Naive thymus-derived CD4-positive, alpha-beta T cell (primary cell): ENCODE results near the gene PROCR. TPM values are rescaled to one million over a fixed set of nuclear protein-coding genes. Genes with fewer than 3 reads are reported as not detected.
A peak's percentile ranks its signal among the peaks of the same experiment; 100 is the strongest.
"Not testable (repeated sequence)": the region's sequence is repeated elsewhere in the genome, so short reads cannot be mapped to it uniquely, and the experiment has no call there.

Experiments used
- ATAC-seq: fragments of 150-1000 bp; cut with Tn5 transposase; 2 replicates; pipeline ENCODE4 v1.10.0; 2021; ENCODE audit warnings: mild to moderate bottlenecking, moderate library complexity
- CTCF ChIA-PET: fragments of 350-600 bp; sonication (Branson Sonifier 250); formaldehyde crosslinking; loops from one replicate; lab custom pipeline; 2021; ENCODE audit warnings: antibody characterized with exemption; lab: Charles Lee
- POLR2A ChIA-PET: fragments of 350-600 bp; sonication (Branson Sonifier 250); formaldehyde crosslinking; loops from one replicate; lab custom pipeline; 2021; ENCODE audit warnings: antibody characterized with exemption, inconsistent platforms; lab: Charles Lee
- DNase-seq, 9 donors: peaks; one replicate each; pipeline versions ENCODE4 v3.0.0 to v3.0.0-alpha.2; 2020 to 2022; ENCODE audit warnings: mixed read lengths in 1 of 9
- H3K27ac ChIP-seq: one replicate; pipeline ENCODE4 v1.7.0; 2013; ENCODE audit warnings: mild to moderate bottlenecking, low read depth, low read length, moderate library complexity
- H3K27me3 ChIP-seq, 2 donors: one replicate each; pipeline ENCODE4 v1.7.0; 2013; ENCODE audit warnings: low read length in 2 of 2, mild to moderate bottlenecking in 2 of 2, moderate library complexity in 2 of 2; ENCODE audit not compliant: control insufficient read depth in 2 of 2, insufficient read depth in 2 of 2
- H3K36me3 ChIP-seq, 3 experiments: 1 replicate in 2 of 3; 2 replicates in 1 of 3; pipeline ENCODE4 v1.7.0; 2013; ENCODE audit warnings: low read length in 3 of 3, mild to moderate bottlenecking in 3 of 3, moderate library complexity in 1 of 3; ENCODE audit not compliant: insufficient read depth in 3 of 3, control insufficient read depth in 2 of 3
- H3K4me1 ChIP-seq, 2 donors: one replicate each; pipeline ENCODE4 v1.7.0; 2013; ENCODE audit warnings: low read length in 2 of 2, mild to moderate bottlenecking in 2 of 2, moderate library complexity in 1 of 2; ENCODE audit not compliant: control insufficient read depth in 2 of 2, insufficient read depth in 2 of 2
- H3K4me3 ChIP-seq: 2 replicates; pipeline ENCODE4 v1.7.0; 2013; ENCODE audit warnings: mild to moderate bottlenecking, low read length
- H3K9me3 ChIP-seq, 3 experiments: 1 replicate in 2 of 3; 2 replicates in 1 of 3; pipeline ENCODE4 v1.7.0; 2013; ENCODE audit warnings: low read length in 3 of 3; ENCODE audit not compliant: control insufficient read depth in 2 of 3
- H3K27ac Mint-ChIP-seq, 9 donors: one replicate each; pipeline ENCODE4 v1.8.0; 2020 to 2022; ENCODE audit warnings: mixed read lengths in 9 of 9, mild to moderate bottlenecking in 8 of 9, moderate library complexity in 5 of 9, inconsistent platforms in 2 of 9
- H3K27me3 Mint-ChIP-seq, 5 donors: one replicate each; pipeline ENCODE4 v1.8.0; 2021 to 2022; ENCODE audit warnings: mixed read lengths in 5 of 5, mild to moderate bottlenecking in 1 of 5
- H3K36me3 Mint-ChIP-seq, 5 donors: one replicate each; pipeline ENCODE4 v1.8.0; 2020 to 2022; ENCODE audit warnings: mixed read lengths in 5 of 5, mild to moderate bottlenecking in 3 of 5, inconsistent platforms in 1 of 5
- H3K4me1 Mint-ChIP-seq, 7 donors: one replicate each; pipeline ENCODE4 v1.8.0; 2020 to 2022; ENCODE audit warnings: mixed read lengths in 7 of 7, mild to moderate bottlenecking in 3 of 7, inconsistent platforms in 1 of 7
- H3K4me3 Mint-ChIP-seq, 10 donors: one replicate each; pipeline ENCODE4 v1.8.0; 2020 to 2022; ENCODE audit warnings: mild to moderate bottlenecking in 10 of 10, mixed read lengths in 10 of 10, moderate library complexity in 6 of 10, inconsistent platforms in 2 of 10
- H3K9me3 Mint-ChIP-seq, 11 donors: one replicate each; pipeline ENCODE4 v1.8.0; 2020 to 2022; ENCODE audit warnings: mixed read lengths in 11 of 11, mild to moderate bottlenecking in 4 of 11, inconsistent platforms in 1 of 11, moderate library complexity in 1 of 11
- intact Hi-C, 2 donors: fragments of 100-400 bp; cut with micrococcal nuclease; formaldehyde crosslinking; loops; one replicate each; pipeline ENCODE4 v1.15.1; 2023
- polyA plus RNA-seq, 2 donors: library from polyadenylated mRNA; unstranded; fragments of 300-500 nt; fragmentation: Illumina TruSeq; gene quantifications; one replicate each; pipeline ENCODE4 v1.2.3, GENCODE V29; 2021
- total RNA-seq, 6 experiments: library from RNA in 5 of 6; stranded (reverse) in 5 of 6; gene quantifications; 1 replicate in 5 of 6; 2 replicates in 1 of 6; pipeline ENCODE4 v1.2.3 and lab custom pipeline; 2021 to 2026

The PROCR gene
- total and polyA plus RNA-seq, 7 experiments from 2014 or later, result 0.35 to 2.0 (median 0.87) TPM; not detected in 2

DNA sequence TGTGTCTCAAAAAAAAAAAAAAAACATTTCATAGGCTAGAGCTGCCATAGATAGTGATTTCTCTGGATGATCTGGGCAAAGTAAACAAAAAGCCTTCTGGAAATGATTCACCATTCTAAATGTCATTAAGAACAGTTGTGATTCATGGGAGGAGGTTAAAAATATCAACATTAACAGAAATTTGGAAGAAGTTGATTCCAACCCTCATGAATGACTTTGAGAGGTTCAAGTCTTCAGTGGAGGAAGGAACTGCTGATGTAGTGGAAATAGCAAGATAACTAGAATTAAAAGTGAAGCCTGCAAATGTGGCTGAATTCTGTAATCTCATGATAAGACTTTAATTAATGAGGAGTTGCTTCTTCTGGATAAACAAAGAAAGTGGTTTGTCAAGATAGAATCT is 27.9 kb downstream of the PROCR start:
- intact Hi-C loops, result no loop called here
- no peaks in the 10 kb centered on the region for H3K4me1 ChIP-seq
- no peaks in the 10 kb centered on the region for H3K27me3 ChIP-seq
- H3K27ac ChIP-seq, result no peak overlapping the region
- peaks cover 0 to 40% (median 13%) of the 10 kb centered on the region in 11 donors for H3K9me3 Mint-ChIP-seq
- no peaks in the 10 kb centered on the region for H3K36me3 ChIP-seq
- H3K9me3 ChIP-seq, result peaks cover 0 to 6% (median 5%) of the 10 kb centered on the region in 3 experiments
- H3K4me3 Mint-ChIP-seq, result no peak overlapping the region
- peaks cover 7 to 47% (median 32%) of the 10 kb centered on the region in 5 donors for H3K36me3 Mint-ChIP-seq
- no peak overlapping the region for H3K27ac Mint-ChIP-seq
- ChIA-PET POLR2A (no interaction called here), CTCF (no interaction called here)
- H3K4me1 Mint-ChIP-seq, result no peaks in the 10 kb centered on the region
- no peak for DNase-seq
- H3K4me3 ChIP-seq, result no peak overlapping the region
- ATAC-seq, result no peak
- H3K27me3 Mint-ChIP-seq, result no peaks in the 10 kb centered on the region

DNA sequence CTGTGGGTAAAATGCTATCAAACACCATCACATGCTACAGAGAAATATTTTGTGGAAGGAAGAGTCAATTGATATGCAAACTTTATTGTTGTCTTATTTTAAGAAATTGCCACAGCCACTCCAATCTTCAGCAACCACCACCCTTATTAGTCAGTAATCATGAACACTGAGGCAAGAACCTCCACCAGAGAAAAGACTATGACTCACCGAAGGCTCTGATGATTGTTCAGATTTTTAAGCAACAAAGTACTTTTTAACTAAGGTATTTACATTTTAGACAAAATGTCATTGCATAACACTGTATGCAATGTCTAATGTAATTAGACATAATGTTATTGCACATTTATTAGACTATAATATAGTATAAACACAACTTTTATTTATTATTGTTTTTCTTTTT is 28.4 kb downstream of the PROCR start:
- H3K9me3 Mint-ChIP-seq, result peaks cover 0 to 36% (median 13%) of the 10 kb centered on the region in 11 donors
- H3K36me3 ChIP-seq, result no peaks in the 10 kb centered on the region
- no peak overlapping the region for H3K27ac ChIP-seq
- H3K27me3 ChIP-seq, result no peaks in the 10 kb centered on the region
- no peak overlapping the region for H3K4me3 Mint-ChIP-seq
- CTCF ChIA-PET, result no interaction called here
- H3K36me3 Mint-ChIP-seq, result peaks cover 7 to 43% (median 27%) of the 10 kb centered on the region in 5 donors
- H3K4me3 ChIP-seq, result no peak overlapping the region
- H3K4me1 ChIP-seq, result no peaks in the 10 kb centered on the region
- intact Hi-C loops, result no loop called here
- no peaks in the 10 kb centered on the region for H3K27me3 Mint-ChIP-seq
- no peaks in the 10 kb centered on the region for H3K4me1 Mint-ChIP-seq
- no peak for ATAC-seq
- POLR2A ChIA-PET, result no interaction called here
- no peak overlapping the region for H3K27ac Mint-ChIP-seq
- H3K9me3 ChIP-seq, result peaks cover 0 to 6% (median 5%) of the 10 kb centered on the region in 3 experiments
- no peak for DNase-seq

DNA sequence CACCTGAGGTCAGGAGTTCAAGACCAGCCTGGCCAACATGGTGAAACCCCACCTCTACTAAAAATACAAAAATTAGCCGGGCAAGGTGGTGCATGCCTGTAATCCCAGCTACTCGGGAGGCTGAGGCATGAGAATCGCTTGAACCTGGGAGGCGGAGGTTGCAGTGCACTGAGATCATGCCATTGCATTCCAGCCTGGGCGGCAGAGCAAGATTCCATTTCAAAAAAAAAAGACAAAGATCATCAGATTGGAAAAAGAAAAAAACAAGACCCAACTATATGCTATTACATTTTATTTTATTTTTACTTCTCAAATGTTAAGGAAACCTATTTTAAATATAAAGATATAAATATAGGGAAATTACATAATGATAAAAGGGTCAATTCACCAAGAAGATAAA is 29.6 kb downstream of the PROCR start:
- intact Hi-C loops, POLR2A ChIA-PET, H3K36me3 ChIP-seq, H3K4me1 Mint-ChIP-seq, H3K27ac Mint-ChIP-seq, H3K4me1 ChIP-seq, ATAC-seq, CTCF ChIA-PET, H3K27me3 ChIP-seq, DNase-seq, H3K9me3 ChIP-seq, H3K4me3 ChIP-seq, H3K27ac ChIP-seq, H3K27me3 Mint-ChIP-seq, H3K4me3 Mint-ChIP-seq: not testable (repeated sequence)
- peaks cover 6 to 40% (median 23%) of the 10 kb centered on the region in 5 donors for H3K36me3 Mint-ChIP-seq
- H3K9me3 Mint-ChIP-seq, result peaks cover 0 to 26% (median 10%) of the 10 kb centered on the region in 11 donors

DNA sequence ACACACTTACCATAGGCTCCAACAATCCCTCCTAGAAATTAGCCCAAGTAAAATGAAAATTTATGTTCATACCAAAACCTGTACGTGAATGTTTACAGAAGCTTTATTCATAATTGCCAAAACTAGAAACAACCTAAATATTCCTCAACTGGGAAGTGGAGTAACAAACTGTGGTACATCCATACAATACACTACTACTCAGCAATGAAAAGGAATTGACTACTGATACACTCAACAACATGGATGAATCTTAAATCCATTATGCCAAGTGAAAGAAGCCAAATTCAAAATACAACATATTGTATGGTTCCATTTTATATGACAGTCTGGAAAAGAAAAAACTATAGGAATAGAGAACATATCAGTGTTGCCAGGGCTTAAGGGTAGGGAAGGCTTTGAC is 34.9 kb downstream of the PROCR start:
- peak overlapping the region in 1 of 9 donors; percentile 40 for H3K27ac Mint-ChIP-seq
- CTCF ChIA-PET, result interaction anchor here (3.2 kb wide), 1 partner anchor 111 kb away, joined by 16 read pairs; no protein-coding TSS in a partner anchor
- H3K4me3 Mint-ChIP-seq, result no peak overlapping the region

DNA sequence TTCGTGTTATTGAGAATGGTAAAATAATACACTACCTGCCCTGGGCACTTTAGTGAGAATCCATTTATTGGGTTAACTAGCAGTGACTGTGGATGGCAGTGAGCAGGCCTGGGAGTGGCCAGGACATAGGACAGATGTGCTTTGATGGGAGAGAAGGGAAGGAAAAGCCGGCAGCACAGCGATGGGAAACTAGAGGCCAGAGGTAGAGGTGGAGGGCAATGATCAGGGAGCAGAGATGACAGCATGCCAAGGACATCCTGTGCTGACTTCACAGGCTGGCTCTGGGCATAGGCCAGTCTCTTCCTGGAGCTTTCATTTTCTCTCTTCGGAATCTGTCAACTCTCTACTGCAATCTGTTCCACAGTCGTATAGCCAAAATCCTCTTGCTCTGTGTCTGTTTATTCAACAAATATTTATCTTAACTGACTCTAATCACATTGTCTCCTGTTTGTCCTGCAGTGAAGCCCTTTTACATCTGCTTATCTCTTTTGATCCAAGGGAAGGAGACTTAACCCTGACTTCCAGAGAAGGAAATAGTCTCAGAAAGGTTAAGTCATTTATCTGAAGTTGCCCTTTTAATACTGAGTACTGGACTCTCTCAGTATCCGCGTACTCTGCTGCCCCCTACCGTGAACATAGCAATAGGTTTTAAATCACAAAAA is 36.2 kb downstream of the PROCR start:
- H3K9me3 ChIP-seq, result no peaks in the 10 kb centered on the region
- DNase-seq (peak; percentile 46 to 75 (median 64)), ATAC-seq (peak; percentile 96)
- intact Hi-C loops, result loop anchor here (1.0 to 2.0 kb wide), 7 partner anchors 61 to 374 kb away; partner anchors contain the start of gene TRPC4AP (in 1 of the 2)
- peaks cover 0 to 13% (median 5%) of the 10 kb centered on the region in 5 donors for H3K36me3 Mint-ChIP-seq
- ChIA-PET POLR2A (no interaction called here), CTCF (interaction anchor here (1.2 to 3.2 kb wide), 5 partner anchors 9 to 112 kb away, joined by 4 to 16 read pairs (median 7); no protein-coding TSS in a partner anchor)
- H3K4me3 Mint-ChIP-seq, result no peak overlapping the region
- H3K27ac Mint-ChIP-seq, result no peak overlapping the region
- no peaks in the 10 kb centered on the region for H3K27me3 ChIP-seq
- H3K4me1 ChIP-seq, result no peaks in the 10 kb centered on the region
- H3K27me3 Mint-ChIP-seq, result no peaks in the 10 kb centered on the region
- H3K27ac ChIP-seq, result no peak overlapping the region
- no peak overlapping the region for H3K4me3 ChIP-seq
- no peaks in the 10 kb centered on the region for H3K36me3 ChIP-seq
- H3K4me1 Mint-ChIP-seq, result no peaks in the 10 kb centered on the region
- H3K9me3 Mint-ChIP-seq, result peaks cover 0 to 1% (median 0%) of the 10 kb centered on the region in 11 donors

More for the DNA sequence above, 34.9 kb downstream of the PROCR start:
- ATAC-seq, result no peak
- H3K27me3 Mint-ChIP-seq, result no peaks in the 10 kb centered on the region
- POLR2A ChIA-PET, result no interaction called here
- no peaks in the 10 kb centered on the region for H3K4me1 Mint-ChIP-seq
- Histone ChIP-seq H3K4me3 (no peak overlapping the region), H3K36me3 (no peaks in the 10 kb centered on the region), H3K27ac (no peak overlapping the region), H3K9me3 (no peaks in the 10 kb centered on the region), H3K4me1 (no peaks in the 10 kb centered on the region), H3K27me3 (no peaks in the 10 kb centered on the region)
- peaks cover 0 to under 1% (median 0%) of the 10 kb centered on the region in 11 donors for H3K9me3 Mint-ChIP-seq
- no peak for DNase-seq
- peaks cover 0 to 11% (median 4%) of the 10 kb centered on the region in 5 donors for H3K36me3 Mint-ChIP-seq
- intact Hi-C loops, result no loop called here

DNA sequence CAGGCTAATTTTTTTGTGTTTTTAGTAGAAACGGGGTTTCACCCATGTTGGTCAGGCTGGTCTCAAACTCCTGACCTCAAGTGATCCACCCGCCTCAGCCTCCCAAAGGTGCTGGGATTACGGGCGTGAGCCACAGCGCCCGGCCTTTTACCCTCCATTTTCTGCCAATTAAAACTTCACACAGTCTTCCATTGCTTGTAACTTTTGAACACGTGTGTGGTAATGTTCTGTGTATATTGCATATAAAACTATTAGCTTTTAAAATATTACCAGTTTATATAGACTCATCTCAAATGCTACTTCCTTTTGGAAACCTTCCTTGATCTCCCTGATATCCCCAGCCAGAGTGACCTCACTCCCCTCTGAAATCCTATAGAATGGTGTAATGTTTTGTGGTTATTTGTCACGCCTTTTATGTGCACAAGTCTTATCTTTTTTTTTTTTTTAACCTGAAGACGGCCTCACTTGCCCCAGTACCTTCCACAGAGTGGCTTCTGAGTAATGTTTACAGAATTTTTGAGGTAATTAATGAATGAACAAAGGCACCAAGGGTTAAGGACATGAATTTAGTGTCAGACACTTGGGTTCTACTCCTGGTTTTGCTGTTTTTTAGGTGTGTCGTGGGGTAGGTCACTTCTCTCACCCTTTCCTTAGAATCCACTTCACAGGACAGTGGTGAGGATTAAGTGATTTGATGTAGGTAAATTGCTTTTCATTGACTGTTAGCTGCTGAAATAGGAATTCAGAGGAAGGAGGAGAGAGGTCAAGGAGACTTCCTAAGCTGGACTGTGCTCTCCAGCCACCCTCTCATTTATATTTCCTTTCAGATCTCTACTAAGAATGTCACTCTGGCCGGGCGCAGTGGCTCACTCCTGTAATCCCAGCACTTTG is 43.4 kb downstream of the PROCR start:
- Mint-ChIP-seq H3K4me3 (no peak overlapping the region), H3K27ac (no peak overlapping the region), H3K9me3 (peaks cover 0 to 1% (median 0%) of the 10 kb centered on the region in 11 donors), H3K36me3 (peaks cover 0 to 42% (median 26%) of the 10 kb centered on the region in 5 donors), H3K27me3 (no peaks in the 10 kb centered on the region), H3K4me1 (no peaks in the 10 kb centered on the region)
- CTCF ChIA-PET, result interaction anchor here (0.6 kb wide), 1 partner anchor 265 kb away, joined by 3 read pairs; no protein-coding TSS in a partner anchor
- intact Hi-C loops, result no loop called here
- H3K36me3 ChIP-seq, result no peaks in the 10 kb centered on the region
- no peak for ATAC-seq
- H3K27me3 ChIP-seq, result no peaks in the 10 kb centered on the region
- no peak overlapping the region for H3K27ac ChIP-seq
- H3K9me3 ChIP-seq, result no peaks in the 10 kb centered on the region
- DNase-seq, result no peak
- no peak overlapping the region for H3K4me3 ChIP-seq
- POLR2A ChIA-PET, result no interaction called here
- H3K4me1 ChIP-seq, result no peaks in the 10 kb centered on the region
